Upper lobe of left lung (tissue), 6 donors: ENCODE data around the gene DNLZ. TPM values are rescaled to one million over a fixed set of nuclear protein-coding genes. Genes with fewer than 3 reads are reported as not detected.
"Not testable (repeated sequence)": the region's sequence is repeated elsewhere in the genome, so short reads cannot be mapped to it uniquely, and the experiment has no call there.

Source experiments
- ATAC-seq, 2 donors: fragments of 200-7000 bp; cut with Tn5 transposase; one replicate each; pipeline ENCODE4 v1.9.1; 2022; ENCODE audit warnings: mild to moderate bottlenecking in 2 of 2, moderate library complexity in 2 of 2; ENCODE audit not compliant: low FRiP score in 2 of 2
- DNase-seq, 2 donors: peaks; one replicate each; pipeline ENCODE4 v3.0.0-alpha.2; 2019 to 2020
- H3K27ac ChIP-seq, 4 donors: fragments of 200-600 bp; sonication (generic); one replicate each; pipeline ENCODE4 v1.5.1; 2016 to 2019
- H3K27me3 ChIP-seq, 4 donors: fragments of 200-600 bp; sonication (generic); one replicate each; pipeline ENCODE4 v1.5.1; 2017 to 2019
- H3K36me3 ChIP-seq, 4 donors: fragments of 200-600 bp; sonication (generic); one replicate each; pipeline ENCODE4 v1.5.1; 2016 to 2019
- H3K4me1 ChIP-seq, 4 donors: fragments of 200-600 bp; sonication (generic); one replicate each; pipeline ENCODE4 v1.5.1; 2018 to 2019
- H3K4me3 ChIP-seq, 4 donors: fragments of 200-600 bp; sonication (generic); one replicate each; pipeline ENCODE4 v1.5.1; 2017 to 2019; ENCODE audit warnings: mild to moderate bottlenecking in 2 of 4, moderate library complexity in 1 of 4
- H3K9me3 ChIP-seq, 4 donors: fragments of 200-600 bp; sonication (generic); one replicate each; pipeline ENCODE4 v1.5.1; 2018 to 2019
- EP300 ChIP-seq, 4 donors: sonication (generic); formaldehyde crosslinking; IDR thresholded peaks; one replicate each; pipeline ENCODE4 v1.5.1; 2017; ENCODE audit warnings: antibody characterized with exemption in 4 of 4, control low read depth in 2 of 4
- POLR2A ChIP-seq, 4 donors: fragments of 450-650 bp; IDR thresholded peaks; one replicate each; pipeline ENCODE4 v1.5.1; 2016 to 2017; ENCODE audit warnings: antibody characterized with exemption in 4 of 4, mild to moderate bottlenecking in 2 of 4
- POLR2AphosphoS5 ChIP-seq, 2 donors: sonication (generic); formaldehyde crosslinking; IDR thresholded peaks; one replicate each; pipeline ENCODE4 v1.5.1; 2017; ENCODE audit warnings: antibody characterized with exemption in 2 of 2
- WGBS, 2 donors: methylation state at CpG; one replicate each; pipeline ENCODE4 v1.1.5; 2017 to 2018; 5-methylcytosine and 5-hydroxymethylcytosine counted together
- total RNA-seq, 6 donors: library from RNA; depleted of rRNA in 4 of 6; stranded (reverse); fragments of >200 nt in 4 of 6; gene quantifications; one replicate each; pipeline versions ENCODE4 v1.1.0 to v1.2.1, GENCODE V29; 2016 to 2021
- TF ChIP-seq, protein P1 (sequence below), 6 experiments: fragments of 450-650 bp in 4 of 6; fragments of 200-600 bp in 2 of 6; sonication (generic) in 2 of 6; IDR thresholded peaks; one replicate each; pipeline ENCODE4 v1.5.1; 2016 to 2019; ENCODE audit warnings: antibody characterized with exemption in 6 of 6
- donor health status: DM: no; HTN: no; CAD: no; lungs with moderate emphysema.
- donor health status: DM: no; HTN: yes; CAD: no; lungs with severe emphysema.

The DNLZ gene
- total RNA-seq, 6 donors from 2014 or later: 5.2 to 35.9 (median 19.4) TPM

DNA sequence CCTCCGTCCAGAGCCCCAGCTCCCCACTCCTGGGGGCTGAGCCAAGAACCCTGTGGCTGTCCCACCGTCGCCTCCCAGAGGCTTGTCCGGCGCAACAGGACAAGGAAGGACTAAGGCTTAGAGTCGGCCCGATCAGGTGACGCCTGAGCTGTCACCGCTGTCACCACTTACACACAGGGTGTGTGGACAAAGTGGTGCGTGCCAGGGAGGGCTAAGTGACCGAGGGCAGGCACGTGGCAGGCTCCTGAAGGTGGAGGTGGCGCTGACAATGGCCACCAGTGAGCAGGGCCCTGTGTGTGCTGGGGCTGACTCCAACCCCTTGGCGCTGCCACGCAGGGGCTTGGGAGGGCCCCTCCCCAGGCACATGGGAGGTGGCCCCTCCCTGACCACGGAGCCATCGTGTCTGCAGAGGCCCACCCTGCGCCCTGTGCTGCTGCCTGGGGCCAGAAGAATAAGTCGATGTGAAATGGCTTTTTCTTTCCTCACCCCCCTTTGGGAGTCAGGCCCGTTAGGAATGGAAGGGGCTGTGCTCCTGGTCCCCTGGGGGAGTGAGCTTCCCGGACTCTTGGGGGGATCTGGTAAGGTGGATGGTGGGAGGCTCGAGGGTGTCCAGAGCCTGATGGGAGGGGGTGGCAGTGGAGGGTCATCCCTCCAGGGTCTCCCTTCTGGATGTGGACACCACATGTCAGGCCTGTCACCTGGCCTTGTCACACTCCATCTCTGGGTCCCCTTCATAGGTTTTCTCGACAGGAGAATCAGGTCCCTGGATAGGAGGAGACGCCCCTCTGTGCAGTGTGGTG is 38.8 kb downstream of the DNLZ start:
- Histone ChIP-seq H3K27me3 (no peaks in the 10 kb centered on the region), H3K27ac (peak overlapping the region; percentile 28 to 88 (median 72)), H3K36me3 (no peaks in the 10 kb centered on the region), H3K4me1 (peaks cover 26 to 40% (median 34%) of the 10 kb centered on the region in 4 donors), H3K9me3 (no peaks in the 10 kb centered on the region), H3K4me3 (no peak overlapping the region)
- no peak for TF ChIP-seq POLR2A (IDR thresholded peaks at IDR 0.05)
- TF ChIP-seq, protein P1, sequence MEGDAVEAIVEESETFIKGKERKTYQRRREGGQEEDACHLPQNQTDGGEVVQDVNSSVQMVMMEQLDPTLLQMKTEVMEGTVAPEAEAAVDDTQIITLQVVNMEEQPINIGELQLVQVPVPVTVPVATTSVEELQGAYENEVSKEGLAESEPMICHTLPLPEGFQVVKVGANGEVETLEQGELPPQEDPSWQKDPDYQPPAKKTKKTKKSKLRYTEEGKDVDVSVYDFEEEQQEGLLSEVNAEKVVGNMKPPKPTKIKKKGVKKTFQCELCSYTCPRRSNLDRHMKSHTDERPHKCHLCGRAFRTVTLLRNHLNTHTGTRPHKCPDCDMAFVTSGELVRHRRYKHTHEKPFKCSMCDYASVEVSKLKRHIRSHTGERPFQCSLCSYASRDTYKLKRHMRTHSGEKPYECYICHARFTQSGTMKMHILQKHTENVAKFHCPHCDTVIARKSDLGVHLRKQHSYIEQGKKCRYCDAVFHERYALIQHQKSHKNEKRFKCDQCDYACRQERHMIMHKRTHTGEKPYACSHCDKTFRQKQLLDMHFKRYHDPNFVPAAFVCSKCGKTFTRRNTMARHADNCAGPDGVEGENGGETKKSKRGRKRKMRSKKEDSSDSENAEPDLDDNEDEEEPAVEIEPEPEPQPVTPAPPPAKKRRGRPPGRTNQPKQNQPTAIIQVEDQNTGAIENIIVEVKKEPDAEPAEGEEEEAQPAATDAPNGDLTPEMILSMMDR (IDR thresholded peaks at IDR 0.05): peak in 1 of 6 experiments; percentile 7
- TF ChIP-seq EP300 (IDR thresholded peaks at IDR 0.05): no peak
- peak in 1 of 2 donors; percentile 34 for TF ChIP-seq POLR2AphosphoS5 (IDR thresholded peaks at IDR 0.05)
- DNase-seq (peak; percentile 76 to 79), ATAC-seq (peak in 1 of 2 donors; percentile 67)
- 35 to 73% methylated on average over 6 to 21 of the region's 24 CpGs for WGBS, 2 donors

DNA sequence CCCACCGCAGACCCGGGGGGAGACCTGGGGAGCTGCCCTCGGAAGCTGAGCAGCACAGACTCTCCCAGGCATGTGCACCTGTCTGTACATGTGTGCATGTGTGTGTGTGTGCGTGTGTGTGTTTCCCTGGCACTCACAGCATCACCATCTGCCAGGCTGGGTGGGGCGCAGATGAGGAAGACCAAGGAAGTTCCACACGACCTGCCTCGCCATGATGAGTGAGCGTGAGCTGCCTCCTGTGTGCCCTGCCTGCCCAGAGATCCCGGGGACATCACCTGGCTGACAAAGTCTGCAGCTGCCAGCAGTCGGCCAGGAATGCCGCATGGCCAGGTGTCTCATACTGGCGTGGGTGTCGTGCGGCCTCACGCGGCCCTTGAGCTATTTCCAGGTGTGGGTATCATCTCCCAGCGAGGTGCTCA is 40.2 kb downstream of the DNLZ start:
- no peak overlapping the region for H3K4me3 ChIP-seq
- DNase-seq: peak in 1 of 2 donors; percentile 71
- peaks cover 18 to 27% (median 26%) of the 10 kb centered on the region in 4 donors for H3K4me1 ChIP-seq
- no peaks in the 10 kb centered on the region for H3K27me3 ChIP-seq
- peak overlapping the region in 2 of 4 donors; percentile 84 to 88 for H3K27ac ChIP-seq
- H3K36me3 ChIP-seq: no peaks in the 10 kb centered on the region
- 70 to 82% methylated on average over 15 to 17 of the region's 17 CpGs for WGBS, 2 donors
- ATAC-seq: no peak
- H3K9me3 ChIP-seq: no peaks in the 10 kb centered on the region
- TF ChIP-seq POLR2A (IDR thresholded peaks at IDR 0.05): no peak
- TF ChIP-seq POLR2AphosphoS5 (IDR thresholded peaks at IDR 0.05): no peak
- no peak for TF ChIP-seq EP300 (IDR thresholded peaks at IDR 0.05)
- TF ChIP-seq, protein P1 (IDR thresholded peaks at IDR 0.05): no peak

DNA sequence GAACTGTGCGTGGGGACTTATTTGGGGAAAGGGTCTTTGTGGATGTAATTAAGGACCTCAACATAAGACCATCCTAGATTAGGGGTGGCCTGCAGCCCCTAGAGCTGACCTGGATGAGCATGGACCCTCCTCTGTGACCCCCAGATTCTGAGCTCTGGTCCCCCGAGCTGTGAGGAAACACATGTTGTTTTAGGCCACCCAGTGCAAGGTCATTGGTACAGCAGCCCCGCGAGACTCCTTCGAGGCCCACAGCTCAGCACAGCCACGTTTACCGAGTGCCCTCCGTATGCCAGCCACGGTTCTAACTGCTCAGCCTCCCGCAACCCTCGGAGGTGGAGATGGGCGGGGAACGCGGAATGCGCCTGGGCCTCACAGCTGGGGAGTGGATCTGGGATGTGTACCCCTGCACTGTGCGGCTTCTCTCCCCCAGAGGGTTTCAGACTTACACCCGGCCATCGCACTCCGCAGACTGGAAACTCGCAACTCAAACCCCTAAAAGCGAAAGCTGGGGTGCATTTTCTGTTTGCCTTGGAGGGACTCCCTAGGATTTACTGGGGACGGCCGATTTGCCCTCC is 40.7 kb downstream of the DNLZ start:
- H3K36me3 ChIP-seq: no peaks in the 10 kb centered on the region
- ATAC-seq (no peak), DNase-seq (peak in 1 of 2 donors; percentile 54)
- peaks cover 13 to 22% (median 21%) of the 10 kb centered on the region in 4 donors for H3K4me1 ChIP-seq
- TF ChIP-seq, protein P1 (IDR thresholded peaks at IDR 0.05): no peak
- no peak for TF ChIP-seq POLR2A (IDR thresholded peaks at IDR 0.05)
- no peak for TF ChIP-seq EP300 (IDR thresholded peaks at IDR 0.05)
- TF ChIP-seq POLR2AphosphoS5 (IDR thresholded peaks at IDR 0.05): no peak
- H3K4me3 ChIP-seq: no peak overlapping the region
- H3K27ac ChIP-seq: no peak overlapping the region
- no peaks in the 10 kb centered on the region for H3K27me3 ChIP-seq
- WGBS, 2 donors: 78 to 93% methylated on average over 9 to 23 of the region's 23 CpGs
- no peaks in the 10 kb centered on the region for H3K9me3 ChIP-seq

DNA sequence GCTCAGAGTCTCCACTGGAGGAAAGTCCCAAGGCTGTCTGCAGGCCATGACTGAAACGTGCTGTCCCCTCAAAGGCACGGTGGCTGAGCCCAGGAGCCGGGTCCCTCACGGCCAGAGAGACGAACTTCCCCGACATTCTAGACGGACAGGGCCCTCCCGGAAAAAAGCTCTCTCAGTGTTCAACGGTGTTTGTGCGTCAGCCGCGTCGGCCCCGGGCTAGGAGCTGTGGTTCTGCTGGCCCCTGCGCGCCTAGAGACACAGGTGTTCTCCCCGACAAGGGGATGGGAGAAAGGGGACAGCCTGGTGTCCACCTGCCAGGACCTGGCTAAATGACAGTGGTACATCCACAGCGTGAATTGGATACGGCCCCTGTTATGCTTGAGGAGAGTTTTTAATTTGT is 42.0 kb downstream of the DNLZ start:
- Histone ChIP-seq H3K9me3 (no peaks in the 10 kb centered on the region), H3K4me1 (peaks cover 8 to 14% (median 12%) of the 10 kb centered on the region in 4 donors), H3K4me3 (no peak overlapping the region), H3K27ac (no peak overlapping the region), H3K36me3 (no peaks in the 10 kb centered on the region), H3K27me3 (no peaks in the 10 kb centered on the region)
- ATAC-seq (no peak), DNase-seq (peak in 1 of 2 donors; percentile 65)
- 88 to 92% methylated on average over 3 to 19 of the region's 19 CpGs for WGBS, 2 donors
- TF ChIP-seq EP300 (IDR thresholded peaks at IDR 0.05) (no peak), POLR2A (IDR thresholded peaks at IDR 0.05) (no peak), POLR2AphosphoS5 (IDR thresholded peaks at IDR 0.05) (no peak)
- TF ChIP-seq, protein P1 (IDR thresholded peaks at IDR 0.05): no peak

DNA sequence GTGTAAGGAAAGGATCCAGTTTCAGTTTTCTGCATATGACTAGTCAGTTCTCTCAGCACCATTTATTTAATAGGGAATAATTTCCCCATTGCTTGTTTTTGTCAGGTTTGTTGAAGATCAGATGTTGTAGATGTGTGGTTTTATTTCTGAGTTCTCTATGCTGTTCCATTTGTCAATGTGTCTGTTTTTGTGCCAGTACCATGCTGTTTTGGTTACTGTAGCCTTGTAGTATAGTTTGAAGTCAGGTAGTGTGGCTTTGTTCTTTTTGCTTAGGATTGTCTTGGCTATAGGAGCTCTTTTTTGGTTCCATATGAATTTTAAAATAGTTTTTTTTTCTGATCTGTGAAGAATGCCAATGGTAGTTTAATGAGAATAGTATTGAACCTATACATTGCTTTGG is 42.6 kb downstream of the DNLZ start:
- not testable (repeated sequence) for H3K27me3 ChIP-seq, DNase-seq, H3K9me3 ChIP-seq, H3K4me3 ChIP-seq, H3K4me1 ChIP-seq, H3K27ac ChIP-seq, H3K36me3 ChIP-seq, ATAC-seq

DNA sequence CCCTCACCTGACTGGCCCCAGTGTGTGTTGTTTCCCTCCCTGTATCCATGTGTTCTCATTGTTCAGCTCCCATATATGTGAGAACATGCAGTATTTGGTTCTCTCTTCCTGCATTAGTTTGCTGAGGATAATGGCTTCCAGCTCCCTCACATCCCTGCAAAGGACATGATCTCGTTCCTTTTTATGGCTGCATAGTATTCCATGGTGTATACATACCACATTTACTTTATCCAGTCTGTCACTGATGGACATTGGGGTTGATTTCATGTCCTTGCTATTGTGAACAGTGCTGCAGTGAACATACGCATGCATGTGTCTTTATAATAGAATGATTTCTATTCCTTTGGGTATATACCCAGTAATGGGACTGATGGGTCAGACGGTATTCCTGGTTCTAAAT is 43.6 kb downstream of the DNLZ start:
- not testable (repeated sequence) for ATAC-seq, H3K4me1 ChIP-seq, H3K27ac ChIP-seq, H3K4me3 ChIP-seq, H3K36me3 ChIP-seq, H3K27me3 ChIP-seq, DNase-seq, H3K9me3 ChIP-seq
- WGBS, 2 donors: 94 to 96% methylated on average over 3 of the region's 3 CpGs

DNA sequence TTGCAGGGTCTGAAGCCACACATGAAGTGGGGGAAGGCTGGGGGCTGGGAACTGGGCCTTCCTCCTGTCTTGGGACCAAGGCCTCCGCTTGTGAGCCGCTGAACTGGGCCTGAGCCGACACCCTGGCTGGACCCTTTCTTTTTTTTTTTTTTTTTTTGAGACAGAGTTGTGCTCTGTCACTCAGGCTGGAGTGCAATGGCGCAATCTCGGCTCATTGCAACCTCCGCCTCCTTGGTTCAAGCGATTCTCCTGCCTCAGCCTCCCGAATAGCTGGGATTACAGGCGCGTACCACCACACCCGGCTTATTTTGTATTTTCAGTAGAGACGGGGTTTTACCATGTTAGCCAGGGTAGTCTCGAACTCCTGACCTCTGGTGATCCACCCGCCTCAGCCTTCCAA is 44.3 kb downstream of the DNLZ start:
- 94 to 96% methylated on average over 14 of the region's 14 CpGs for WGBS, 2 donors
- H3K4me1 ChIP-seq, DNase-seq, H3K4me3 ChIP-seq, H3K27ac ChIP-seq, H3K27me3 ChIP-seq, H3K36me3 ChIP-seq, ATAC-seq: not testable (repeated sequence)
- peaks cover 0 to 13% (median 9%) of the 10 kb centered on the region in 4 donors for H3K9me3 ChIP-seq
